K562 (cell line): Measurements from ENCODE around the gene CCDC171. TPM values are rescaled to one million over a fixed set of nuclear protein-coding genes. Genes with fewer than 3 reads are reported as not detected.

Source experiments
- ATAC-seq: fragments of 200-7000 bp; cut with Tn5 transposase; 3 replicates; pipeline ENCODE4 v1.9.1; 2020; ENCODE audit warnings: moderate library complexity
- BruUV-seq: library from RNA; stranded (reverse); fragments of 400-500 nt; replicated peaks from 2 replicates; lab custom pipeline; 2021; lab: Mats Ljungman, UMichigan
- CTCF ChIA-PET: fragments of 300-600 bp; formaldehyde crosslinking; extraction: SDS; loops from one replicate; lab custom pipeline; 2021; ENCODE audit warnings: low intra/inter-chr PET ratio; lab: Yijun Ruan, JAX
- POLR2A ChIA-PET: fragments of 300-600, 350-650 bp; sonication (Branson Sonifier 250); formaldehyde crosslinking; extraction: SDS; loops from one replicate; lab custom pipeline; 2021; ENCODE audit warnings: antibody characterized with exemption, inconsistent platforms; lab: Yijun Ruan, JAX
- DNase-seq, 4 experiments: peaks; one replicate each; pipeline versions ENCODE4 v3.0.0 to v3.0.0-alpha.2; 2011 to 2018; ENCODE audit warnings: low spot score in 3 of 4, mixed read lengths in 3 of 4; ENCODE audit errors: extremely low read depth in 1 of 4
- FAIRE-seq: peaks from 2 replicates; lab custom pipeline; 2011; peaks lifted over from hg19 to GRCh38; lab: Jason Lieb, UNC
- H2AFZ ChIP-seq: 2 replicates; pipeline ENCODE4 v1.6.0; 2011; ENCODE audit warnings: low read depth, low read length, control low read depth, inconsistent platforms
- H3K27ac ChIP-seq: fragments of 200-600 bp; 3 replicates; pipeline ENCODE4 v1.8.0; 2011; ENCODE audit warnings: low read depth, mild to moderate bottlenecking, control low read depth, inconsistent platforms, low read length, moderate library complexity, mixed read lengths; ENCODE audit errors: extremely low read depth
- H3K27me3 ChIP-seq, 2 experiments: fragments of 300-600 bp in 1 of 2; 2 replicates in 1 of 2; 3 replicates in 1 of 2; pipeline versions ENCODE4 v1.6.0 to v1.8.0; 2011; ENCODE audit warnings: inconsistent platforms in 2 of 2, low read length in 2 of 2, mild to moderate bottlenecking in 1 of 2, mixed read lengths in 1 of 2, moderate library complexity in 1 of 2; ENCODE audit not compliant: control insufficient read depth in 2 of 2, insufficient read depth in 2 of 2
- H3K36me3 ChIP-seq: fragments of 300-600 bp; 3 replicates; pipeline ENCODE4 v1.8.0; 2011; ENCODE audit warnings: mild to moderate bottlenecking, low read length, inconsistent platforms; ENCODE audit not compliant: control insufficient read depth, insufficient read depth
- H3K4me1 ChIP-seq, 2 experiments: fragments of 200-600 bp in 1 of 2; replicated peaks in 1 of 2; 2 replicates in 1 of 2; 3 replicates in 1 of 2; pipeline versions ENCODE4 v1.5.1 to v1.8.0; 2011; ENCODE audit warnings: inconsistent platforms in 2 of 2, low read length in 2 of 2, mild to moderate bottlenecking in 1 of 2, mixed read lengths in 1 of 2, moderate library complexity in 1 of 2; ENCODE audit not compliant: control insufficient read depth in 2 of 2, insufficient read depth in 2 of 2
- H3K4me2 ChIP-seq: 2 replicates; pipeline ENCODE4 v1.6.1; 2011; ENCODE audit warnings: low read length, control low read depth, inconsistent platforms, mixed read lengths; ENCODE audit not compliant: insufficient read depth
- H3K4me3 ChIP-seq: fragments of 200-600 bp; sonication (generic), shearing (Covaris generic); 2 replicates; pipeline ENCODE4 v1.5.1; 2016; ENCODE audit warnings: control low read depth, inconsistent platforms
- H3K79me2 ChIP-seq: fragments of 200-600 bp; 3 replicates; pipeline ENCODE4 v1.8.0; 2011; ENCODE audit warnings: low read length, inconsistent platforms; ENCODE audit not compliant: control insufficient read depth, insufficient read depth
- H3K9ac ChIP-seq, 2 experiments: 2 replicates each; pipeline versions ENCODE4 v1.6.0 to v1.6.1; 2011; ENCODE audit warnings: low read depth in 2 of 2, low read length in 2 of 2, control low read depth in 1 of 2, inconsistent platforms in 1 of 2, mild to moderate bottlenecking in 1 of 2, mixed read lengths in 1 of 2; ENCODE audit not compliant: insufficient read depth in 1 of 2
- H3K9me1 ChIP-seq: one replicate; pipeline ENCODE4 v1.6.0; 2011; ENCODE audit warnings: inconsistent platforms, mild to moderate bottlenecking, low read length, moderate library complexity; ENCODE audit not compliant: control insufficient read depth, insufficient read depth
- H3K9me3 ChIP-seq: replicated peaks from 2 replicates; pipeline ENCODE4 v1.5.1; 2011; ENCODE audit warnings: low read depth, low read length, inconsistent platforms; ENCODE audit not compliant: control insufficient read depth, insufficient read depth
- H4K20me1 ChIP-seq: replicated peaks from 2 replicates; pipeline ENCODE4 v1.6.1; 2011; ENCODE audit warnings: low read length, inconsistent platforms, mixed read lengths; ENCODE audit not compliant: control insufficient read depth, insufficient read depth
- CHD1 ChIP-seq: fragments of 200-600 bp; sonication (generic); IDR thresholded peaks from one replicate; pipeline ENCODE4 v1.6.1; 2012; ENCODE audit warnings: mild to moderate bottlenecking, moderate library complexity, low read length, inconsistent platforms
- DIDO1 ChIP-seq: fragments of 450-650 bp; IDR thresholded peaks from 2 replicates; pipeline ENCODE4 v1.6.1; 2016; ENCODE audit warnings: low read depth, missing biosample characterization, missing genetic modification characterization
- ILF3 ChIP-seq: fragments of 450-650 bp; IDR thresholded peaks from 2 replicates; pipeline ENCODE4 v1.6.1; 2018; ENCODE audit warnings: antibody characterized with exemption, mild to moderate bottlenecking, moderate library complexity, borderline replicate concordance
- MCM2 ChIP-seq: fragments of 450-650 bp; IDR thresholded peaks from 2 replicates; pipeline ENCODE4 v1.6.1; 2017; ENCODE audit warnings: low read depth, mild to moderate bottlenecking
- MITF ChIP-seq: IDR thresholded peaks from 2 replicates; pipeline ENCODE4 v1.6.1; 2014; ENCODE audit warnings: antibody characterized with exemption
- MLLT1 ChIP-seq, 2 experiments: fragments of 450-650 bp; IDR thresholded peaks; 2 replicates each; pipeline ENCODE4 v1.6.1; 2016
- PCBP2 ChIP-seq: fragments of 200-400 bp; formaldehyde crosslinking; IDR thresholded peaks from 2 replicates; pipeline ENCODE4 v1.6.1; 2018; ENCODE audit warnings: low read length, low read depth, mild to moderate bottlenecking, moderate library complexity; ENCODE audit not compliant: poor library complexity, severe bottlenecking
- PYGO2 ChIP-seq: fragments of 450-650 bp; IDR thresholded peaks from 2 replicates; pipeline ENCODE4 v1.6.1; 2016; ENCODE audit warnings: mild to moderate bottlenecking, missing genetic modification characterization, moderate library complexity, missing compliant biosample characterization
- SETDB1 ChIP-seq: IDR thresholded peaks from one replicate; pipeline ENCODE4 v1.6.1; 2012; ENCODE audit warnings: low read length, control low read depth, inconsistent platforms
- SP2 ChIP-seq: IDR thresholded peaks from 2 replicates; pipeline ENCODE4 v1.6.1; 2011; ENCODE audit warnings: mild to moderate bottlenecking, low read depth, low read length, moderate library complexity; ENCODE audit not compliant: poor library complexity, severe bottlenecking; ENCODE audit errors: extremely low read depth
- TCF7 ChIP-seq: sonication (generic); IDR thresholded peaks from 2 replicates; pipeline ENCODE4 v1.6.1; 2016; ENCODE audit warnings: antibody characterized with exemption, borderline replicate concordance
- THAP7 ChIP-seq: fragments of 250-450 bp; sonication (Bioruptor Pico); IDR thresholded peaks from 2 replicates; pipeline ENCODE4 v1.5.0; 2021
- WGBS: fragments of 100-300 bp; shearing (Covaris generic); methylation state at CpG from one replicate; pipeline ENCODE4 v1.1.6; 2016; ENCODE audit warnings: low coverage, mixed read lengths; ENCODE audit not compliant: insufficient coverage; ENCODE audit errors: missing lambda C conversion rate; 5-methylcytosine and 5-hydroxymethylcytosine counted together
- in situ Hi-C: fragments of 300-500 bp; cut with MboI; formaldehyde crosslinking; loops from 4 replicates; pipeline ENCODE4 v1.15.0; 2018; ENCODE audit warnings: inconsistent platforms, mixed read lengths
- intact Hi-C: fragments of 100-400 bp; cut with micrococcal nuclease; formaldehyde crosslinking; loops from 2 replicates; pipeline ENCODE4 v1.14.2; 2022
- polyA plus RNA-seq, 8 experiments: library from polyadenylated mRNA; depleted of rRNA in 4 of 8; stranded (reverse) in 5 of 8; unstranded in 3 of 8; fragments of >200 nt; fragmentation: Nextera tagmentation in 2 of 8; fragmentation: Illumina TruSeq in 1 of 8; extraction: Ambion mirVana in 2 of 8; extraction: Trizol in 1 of 8; gene quantifications; 2 replicates each; pipeline versions ENCODE4 v1.2.1 to v1.2.3, GENCODE V29; 2011 to 2014; ENCODE audit warnings: inconsistent platforms in 1 of 8, missing spikeins in 1 of 8
- total RNA-seq, 7 experiments: library from RNA; depleted of rRNA in 6 of 7; stranded (reverse); fragments of >200 nt in 6 of 7; fragmentation: Illumina TruSeq in 2 of 7; extraction: Trizol in 2 of 7; gene quantifications; 2 replicates each; pipeline versions ENCODE4 v1.2.1 to v1.2.3, GENCODE V29; 2011 to 2021; ENCODE audit warnings: low replicate concordance in 1 of 7

CCDC171 gene
- total and polyA plus RNA-seq, 9 of the 15 experiments (the other 6 are each of a cell fraction or from before 2014, with no cell fraction given): 0.08 to 3.8 (median 0.27) TPM

- Histone ChIP-seq H3K27ac (no peak overlapping the region), H3K79me2 (no peaks in the 10 kb centered on the region), H3K4me1 (no peaks in the 10 kb centered on the region), H3K9me1 (no peaks in the 10 kb centered on the region), H3K9ac (no peak overlapping the region), H4K20me1 (no peaks in the 10 kb centered on the region), H3K4me3 (no peak overlapping the region), H3K27me3 (no peaks in the 10 kb centered on the region), H3K36me3 (no peaks in the 10 kb centered on the region), H2AFZ (no peak overlapping the region), H3K9me3 (no peaks in the 10 kb centered on the region), H3K4me2 (no peak overlapping the region)
- TF ChIP-seq SETDB1 (no peak), CHD1 (no peak), ILF3 (no peak), PCBP2 (no peak), DIDO1 (tag) (no peak), MITF (no peak), TCF7 (no peak), SP2 (no peak), MLLT1 (IDR thresholded peaks at IDR 0.05) (no peak), PYGO2 (no peak), THAP7 (CRISPR knock-in tag) (no peak), MCM2 (no peak)
- CTCF ChIA-PET: no interaction called here
- POLR2A ChIA-PET: no interaction called here
- no peak for FAIRE-seq
- in situ Hi-C loops: loop anchor here (25.0 kb wide), 1 partner anchor 401 kb away; no protein-coding TSS in a partner anchor
- intact Hi-C loops: no loop called here
- 4% methylated on average over 4 of the region's 4 CpGs for WGBS
- no TSS peak for BruUV-seq
- no peak for DNase-seq
- ATAC-seq: no peak
Measured at GRCh38 chr9:15612962-15613361, 60.1 kb downstream of the CCDC171 start.
